Stomach smooth muscle (tissue), 2 donors: ENCODE measurements around the gene RAB5B.
"Not testable (repeated sequence)": the region's sequence is repeated elsewhere in the genome, so short reads cannot be mapped to it uniquely, and the experiment has no call there.

Source experiments
- H3K27ac ChIP-seq: one replicate; pipeline ENCODE4 v1.7.0; 2013; ENCODE audit warnings: mild to moderate bottlenecking, low read length, inconsistent platforms
- H3K27me3 ChIP-seq, 2 donors: one replicate each; pipeline ENCODE4 v1.7.0; 2013; ENCODE audit warnings: low read length in 2 of 2; ENCODE audit not compliant: insufficient read depth in 2 of 2, control insufficient read depth in 1 of 2
- H3K36me3 ChIP-seq, 2 donors: one replicate each; pipeline ENCODE4 v1.7.0; 2013; ENCODE audit warnings: low read length in 2 of 2; ENCODE audit not compliant: control insufficient read depth in 2 of 2, insufficient read depth in 2 of 2
- H3K4me1 ChIP-seq: one replicate; pipeline ENCODE4 v1.7.0; 2013; ENCODE audit warnings: low read length; ENCODE audit not compliant: control insufficient read depth, insufficient read depth
- H3K4me3 ChIP-seq, 2 donors: one replicate each; pipeline ENCODE4 v1.7.0; 2013; ENCODE audit warnings: low read length in 2 of 2
- H3K9ac ChIP-seq, 2 donors: one replicate each; pipeline ENCODE4 v1.7.0; 2013; ENCODE audit warnings: low read length in 2 of 2, mild to moderate bottlenecking in 1 of 2
- H3K9me3 ChIP-seq, 2 donors: one replicate each; pipeline ENCODE4 v1.7.0; 2013; ENCODE audit warnings: low read length in 2 of 2; ENCODE audit not compliant: control insufficient read depth in 2 of 2
- donor health status: healthy.
- donor health status: Pancreatic carcinoma.

The RAB5B gene

GRCh38 chr12:55984861-55985260, 11.0 kb downstream of the RAB5B start:
- Histone ChIP-seq H3K36me3 (peaks cover 12 to 23% of the 10 kb centered on the region in 2 donors), H3K4me1 (no peaks in the 10 kb centered on the region)

DNA sequence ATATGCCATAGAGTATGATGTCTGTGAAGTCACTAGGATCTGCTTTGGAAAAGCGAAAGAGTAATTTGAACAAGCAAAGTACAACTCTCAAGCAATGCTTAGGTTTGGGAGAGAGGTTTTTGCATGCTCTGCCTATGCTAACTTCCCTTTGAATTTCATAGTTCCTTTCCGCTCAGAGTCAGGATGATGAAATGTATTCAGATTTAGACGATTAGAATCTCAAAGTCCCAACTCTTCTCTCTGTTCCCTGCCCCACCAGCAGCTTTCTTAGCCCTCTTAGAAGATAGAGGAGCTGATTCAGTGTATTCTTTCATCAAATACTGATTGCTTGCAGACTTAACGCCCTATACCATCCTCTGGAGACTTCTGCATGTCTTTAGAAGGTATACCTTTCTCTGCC, 11.5 kb downstream of the RAB5B start:
- Histone ChIP-seq H3K4me3 (no peak overlapping the region), H3K4me1 (no peaks in the 10 kb centered on the region), H3K27me3 (no peaks in the 10 kb centered on the region), H3K9me3 (no peaks in the 10 kb centered on the region), H3K36me3 (peaks cover 14 to 28% of the 10 kb centered on the region in 2 donors), H3K27ac (no peak overlapping the region), H3K9ac (no peak overlapping the region)

More at GRCh38 chr12:55984861-55985260, 11.0 kb downstream of the RAB5B start:
- H3K4me3 ChIP-seq: no peak overlapping the region
- no peaks in the 10 kb centered on the region for H3K27me3 ChIP-seq
- no peak overlapping the region for H3K27ac ChIP-seq
- H3K9me3 ChIP-seq: no peaks in the 10 kb centered on the region
- no peak overlapping the region for H3K9ac ChIP-seq

GRCh38 chr12:55985976-55986375, 12.1 kb downstream of the RAB5B start:
- H3K36me3 ChIP-seq: peaks cover 21 to 34% of the 10 kb centered on the region in 2 donors
- H3K9ac ChIP-seq, H3K4me3 ChIP-seq, H3K27me3 ChIP-seq, H3K4me1 ChIP-seq, H3K9me3 ChIP-seq, H3K27ac ChIP-seq: not testable (repeated sequence)

- H3K27ac ChIP-seq: no peak overlapping the region
- no peaks in the 10 kb centered on the region for H3K27me3 ChIP-seq
- no peaks in the 10 kb centered on the region for H3K9me3 ChIP-seq
- H3K4me1 ChIP-seq: no peaks in the 10 kb centered on the region
- peaks cover 50 to 54% of the 10 kb centered on the region in 2 donors for H3K36me3 ChIP-seq
- no peak overlapping the region for H3K9ac ChIP-seq
- no peak overlapping the region for H3K4me3 ChIP-seq
Observed at GRCh38 chr12:55991110-55991509, 17.2 kb downstream of the RAB5B start.

DNA sequence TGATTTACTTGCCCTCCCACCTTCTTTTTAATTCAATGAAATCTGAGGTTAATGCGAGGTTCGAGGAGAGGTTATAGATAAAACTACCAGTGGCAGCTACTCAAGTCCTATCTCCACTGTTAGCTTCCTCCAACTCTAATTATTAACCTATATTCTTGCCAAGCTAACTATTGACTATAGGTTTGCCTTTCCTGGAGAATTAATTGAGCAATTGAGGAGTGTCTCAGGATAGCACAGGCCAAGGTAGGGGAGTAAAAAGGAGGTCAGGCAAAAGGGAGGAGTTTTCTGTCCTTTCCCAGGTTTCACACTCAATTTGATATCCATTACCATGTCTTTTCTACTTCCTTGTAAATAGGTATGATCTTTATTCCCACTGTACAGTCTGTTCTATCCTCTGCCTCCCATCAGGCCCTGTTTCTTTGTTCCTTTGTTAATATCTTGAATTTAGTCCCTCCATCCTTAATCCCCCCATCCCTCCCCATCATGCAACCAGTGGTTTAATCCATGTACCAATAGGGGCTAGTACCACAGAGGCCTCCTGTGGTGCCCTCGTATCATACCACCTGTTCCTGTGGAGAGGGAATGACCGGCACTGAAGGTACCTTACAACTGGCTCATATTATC, 19.5 kb downstream of the RAB5B start:
- Histone ChIP-seq H3K27me3 (no peaks in the 10 kb centered on the region), H3K27ac (no peak overlapping the region), H3K4me1 (peaks cover 13% of the 10 kb centered on the region), H3K9ac (no peak overlapping the region), H3K36me3 (peaks cover 46 to 50% of the 10 kb centered on the region in 2 donors), H3K4me3 (no peak overlapping the region), H3K9me3 (no peaks in the 10 kb centered on the region)

GRCh38 chr12:55995366-55995765, 21.5 kb downstream of the RAB5B start:
- H3K9me3 ChIP-seq: no peaks in the 10 kb centered on the region
- no peak overlapping the region for H3K9ac ChIP-seq
- H3K27me3 ChIP-seq: no peaks in the 10 kb centered on the region
- H3K27ac ChIP-seq: no peak overlapping the region
- H3K4me1 ChIP-seq: peaks cover 13% of the 10 kb centered on the region
- peaks cover 36 to 37% of the 10 kb centered on the region in 2 donors for H3K36me3 ChIP-seq
- H3K4me3 ChIP-seq: no peak overlapping the region

DNA sequence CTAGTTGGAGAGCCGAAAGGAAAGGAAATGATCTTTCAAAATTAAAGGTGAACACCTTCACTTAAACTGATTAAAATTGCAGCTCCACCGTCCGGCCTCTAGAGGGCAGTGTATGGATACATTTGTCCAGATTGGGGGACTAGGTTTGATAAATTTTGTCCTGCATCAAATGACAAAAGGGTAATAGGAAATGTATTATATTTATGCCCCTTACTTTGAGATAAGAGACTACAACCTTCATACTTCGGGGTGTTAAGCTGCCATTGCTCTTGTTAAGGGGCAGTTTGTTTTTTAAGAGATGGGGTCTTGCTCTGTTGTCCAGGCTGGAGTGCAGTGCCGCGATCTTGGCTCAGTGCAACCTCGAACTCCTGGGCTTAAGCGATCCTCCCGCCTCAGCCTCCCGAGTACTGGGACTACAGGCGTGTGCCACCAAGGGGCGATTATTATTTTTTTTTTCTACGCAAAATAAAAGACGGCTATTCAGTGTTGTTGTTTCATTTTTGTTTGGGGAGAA, 22.4 kb downstream of the RAB5B start:
- Histone ChIP-seq H3K9me3 (no peaks in the 10 kb centered on the region), H3K27ac (peak overlapping the region; percentile 81), H3K4me3 (peak overlapping the region; percentile 98 to 99), H3K9ac (peak overlapping the region; percentile 58 to 73), H3K4me1 (peaks cover 13% of the 10 kb centered on the region), H3K27me3 (no peaks in the 10 kb centered on the region), H3K36me3 (peaks cover 28% of the 10 kb centered on the region in 2 donors)

- Histone ChIP-seq H3K36me3 (peaks cover 22 to 24% of the 10 kb centered on the region in 2 donors), H3K4me1 (peaks cover 13% of the 10 kb centered on the region), H3K9ac (peak within 1 kb of the TSS; percentile 89 to 93), H3K27me3 (no peaks in the 10 kb centered on the region), H3K27ac (peak within 1 kb of the TSS; percentile 81), H3K9me3 (no peaks in the 10 kb centered on the region), H3K4me3 (peak within 1 kb of the TSS; percentile 98 to 99)
Observed at GRCh38 chr12:55996715-55997534, 23.0 kb downstream of the RAB5B start, which contains the start of gene SUOX. SUOX (plus strand) TSS chr12:55997276; CDS start chr12:56002222, 4,946 bp downstream.

DNA sequence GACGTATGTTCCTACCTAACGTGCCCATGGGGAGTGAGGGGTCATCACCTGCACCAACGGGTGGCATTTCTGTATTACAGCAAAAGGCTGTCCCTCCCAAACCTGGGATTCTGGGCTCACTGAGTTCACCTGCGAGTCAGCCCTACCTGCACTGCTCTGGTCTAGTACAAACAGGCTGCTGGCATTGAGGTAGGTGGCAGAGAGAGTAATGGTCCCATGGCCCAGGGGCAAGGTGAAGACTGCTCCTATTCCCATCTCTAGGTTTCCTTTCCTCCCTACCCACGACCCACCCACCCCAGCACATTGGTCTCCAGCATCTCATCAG, 23.6 kb downstream of the RAB5B start:
- Histone ChIP-seq H3K9ac (peak overlapping the region; percentile 89 to 93), H3K4me3 (peak overlapping the region; percentile 98 to 99), H3K4me1 (peaks cover 13% of the 10 kb centered on the region), H3K36me3 (peaks cover 21 to 22% of the 10 kb centered on the region in 2 donors), H3K27ac (peak overlapping the region; percentile 81), H3K27me3 (no peaks in the 10 kb centered on the region), H3K9me3 (no peaks in the 10 kb centered on the region)

DNA sequence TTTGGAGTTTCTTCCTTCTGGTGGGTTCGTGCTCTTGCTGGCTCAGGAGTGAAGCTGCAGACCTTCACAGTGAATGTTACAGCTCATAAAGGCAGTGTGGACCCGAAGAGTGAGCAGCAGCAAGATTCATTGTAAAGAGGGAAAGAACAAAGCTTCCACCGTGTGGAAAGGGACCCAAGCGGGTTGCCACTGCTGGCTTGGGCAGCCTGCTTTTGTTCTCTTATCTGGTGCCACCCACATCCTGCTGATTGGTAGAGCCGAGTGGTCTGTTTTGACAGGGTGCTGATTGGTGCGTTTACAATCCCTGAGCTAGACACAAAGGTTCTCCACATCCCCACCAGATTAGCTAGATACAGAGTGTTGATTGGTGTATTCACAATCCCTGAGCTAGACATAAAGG, 25.6 kb downstream of the RAB5B start:
- not testable (repeated sequence) for H3K9ac ChIP-seq, H3K27ac ChIP-seq, H3K4me3 ChIP-seq, H3K27me3 ChIP-seq, H3K9me3 ChIP-seq
- Histone ChIP-seq H3K36me3 (peaks cover 5 to 11% of the 10 kb centered on the region in 2 donors), H3K4me1 (peaks cover 13% of the 10 kb centered on the region)
